Right lobe of liver (tissue), 6 donors: ENCODE measurements around the gene GALNT13. TPM values are rescaled to one million over a fixed set of nuclear protein-coding genes. Genes with fewer than 3 reads are reported as not detected.

Experiments used
- ATAC-seq, 4 donors: fragments of 200-7000 bp; cut with Tn5 transposase; one replicate each; pipeline ENCODE4 v1.9.1; 2020; ENCODE audit warnings: mild to moderate bottlenecking in 4 of 4, moderate library complexity in 4 of 4
- DNase-seq, 3 donors: peaks; one replicate each; pipeline ENCODE4 v3.0.0-alpha.2; 2020
- H3K27ac ChIP-seq, 3 donors: fragments of 200-600 bp; one replicate each; pipeline ENCODE4 v1.8.0; 2022
- H3K27me3 ChIP-seq, 2 donors: fragments of 200-600 bp; one replicate each; pipeline ENCODE4 v1.8.0; 2022
- H3K36me3 ChIP-seq, 4 donors: fragments of 200-600 bp; sonication (generic) in 1 of 4; one replicate each; pipeline versions ENCODE4 v1.5.1 to v1.8.0; 2017 to 2022; ENCODE audit warnings: control low read depth in 1 of 4
- H3K4me1 ChIP-seq, 4 donors: fragments of 200-600 bp; sonication (generic) in 1 of 4; one replicate each; pipeline versions ENCODE4 v1.5.1 to v1.8.0; 2017 to 2022; ENCODE audit warnings: control low read depth in 1 of 4
- H3K4me3 ChIP-seq, 3 donors: fragments of 200-600 bp; one replicate each; pipeline ENCODE4 v1.8.0; 2022
- H3K9me3 ChIP-seq, 4 donors: fragments of 200-600 bp; sonication (generic) in 1 of 4; one replicate each; pipeline versions ENCODE4 v1.5.1 to v1.8.0; 2017 to 2022; ENCODE audit warnings: control low read depth in 1 of 4
- CTCF ChIP-seq, 4 donors: fragments of 200-600 bp in 3 of 4; fragments of 450-650 bp in 1 of 4; IDR thresholded peaks; one replicate each; pipeline versions ENCODE4 v1.5.1 to v1.8.0; 2016 to 2022; ENCODE audit warnings: antibody characterized with exemption in 4 of 4, mild to moderate bottlenecking in 2 of 4
- POLR2A ChIP-seq: fragments of 450-650 bp; IDR thresholded peaks from one replicate; pipeline ENCODE4 v1.6.1; 2017; ENCODE audit warnings: antibody characterized with exemption, mild to moderate bottlenecking
- WGBS: methylation state at CpG from one replicate; pipeline ENCODE4 v1.1.6; 2018; ENCODE audit warnings: low coverage, low lambda C conversion rate; ENCODE audit not compliant: insufficient coverage; ENCODE audit errors: missing lambda C conversion rate; 5-methylcytosine and 5-hydroxymethylcytosine counted together
- intact Hi-C, 2 donors: fragments of 100-400 bp; cut with DNase I; formaldehyde crosslinking; loops; one replicate each; pipeline versions ENCODE4 v1.11.2 to v1.14.1; 2022
- total RNA-seq, 6 experiments: library from RNA; depleted of rRNA in 2 of 6; stranded (reverse); fragments of >200 nt in 2 of 6; fragmentation: NEBNext Ultra II Directional in 3 of 6; extraction: Animal tissue kit (Norgen Biotek cat#: 25700) in 3 of 6; gene quantifications; one replicate each; pipeline versions ENCODE4 v1.1.0 to v1.2.4, GENCODE V29; 2016 to 2023
- donor health status: DM: no; HTN: yes; CAD: no.
- donor health status: DM: no; HTN: no; CAD: no.
- donor health status: DM: no; HTN: no; CAD: no.
- donor health status: DM: no; HTN: yes; CAD: no.
- donor health status: DM: no; HTN: yes; CAD: no.

The GALNT13 gene
- total RNA-seq, 6 experiments from 2014 or later: not detected

DNA sequence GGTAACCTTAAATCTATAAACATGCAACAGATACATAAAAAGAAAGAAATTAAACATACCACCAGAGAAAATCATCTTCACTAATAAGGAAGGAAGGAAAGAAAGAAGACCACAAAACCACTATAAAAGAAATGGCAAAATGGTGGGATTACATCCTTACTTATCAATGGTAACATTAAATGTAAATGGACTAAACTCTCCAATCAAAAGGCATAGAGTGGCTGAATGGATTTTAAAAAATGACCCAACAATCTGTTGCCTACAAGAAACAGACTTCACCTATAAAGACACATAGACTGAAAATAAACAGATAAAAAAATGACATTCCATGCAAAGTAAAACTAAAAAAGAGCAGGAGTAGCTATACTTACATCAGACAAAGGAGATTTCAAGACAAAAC lies 195.4 kb downstream of the GALNT13 start:
- no peak overlapping the region for H3K4me3 ChIP-seq
- intact Hi-C loops: no loop called here
- no peak overlapping the region for H3K27ac ChIP-seq
- H3K36me3 ChIP-seq: no peaks in the 10 kb centered on the region
- ATAC-seq: no peak
- TF ChIP-seq POLR2A (no peak), CTCF (IDR thresholded peaks at IDR 0.05) (no peak)
- no peaks in the 10 kb centered on the region for H3K4me1 ChIP-seq
- H3K9me3 ChIP-seq: no peaks in the 10 kb centered on the region
- no peak for DNase-seq
- H3K27me3 ChIP-seq: no peaks in the 10 kb centered on the region

DNA sequence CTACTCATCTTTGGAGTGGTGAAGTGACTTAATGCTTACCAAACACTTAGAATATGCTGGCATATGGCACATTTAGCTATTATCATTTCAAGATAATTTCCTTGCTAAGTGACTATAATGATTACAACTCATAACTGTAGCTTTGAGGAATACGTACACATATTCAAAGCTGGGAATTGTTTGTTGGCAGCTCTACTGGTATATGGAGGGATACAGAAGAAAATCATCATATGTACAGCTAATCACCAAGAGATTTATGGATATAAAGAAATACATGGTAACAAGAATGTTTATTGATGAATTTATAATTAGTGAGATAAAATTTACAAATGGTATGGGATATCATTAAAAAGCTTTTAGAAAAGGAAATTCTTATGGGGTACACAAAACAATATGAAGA lies 207.2 kb downstream of the GALNT13 start:
- WGBS: 17% methylated on average over 1 of the region's 1 CpG
- Histone ChIP-seq H3K27me3 (no peaks in the 10 kb centered on the region), H3K4me1 (no peaks in the 10 kb centered on the region), H3K4me3 (no peak overlapping the region), H3K9me3 (no peaks in the 10 kb centered on the region), H3K27ac (no peak overlapping the region), H3K36me3 (no peaks in the 10 kb centered on the region)
- DNase-seq (no peak), ATAC-seq (no peak)
- TF ChIP-seq CTCF (IDR thresholded peaks at IDR 0.05): no peak
- intact Hi-C loops: no loop called here

GRCh38 chr2:154092571-154092970 lies 220.8 kb downstream of the GALNT13 start:
- 44% methylated on average over 2 of the region's 2 CpGs for WGBS
- TF ChIP-seq POLR2A (no peak), CTCF (IDR thresholded peaks at IDR 0.05) (no peak)
- ATAC-seq: no peak

GRCh38 chr2:154093856-154094255 lies 222.1 kb downstream of the GALNT13 start:
- intact Hi-C loops: no loop called here

More at GRCh38 chr2:154092571-154092970, 220.8 kb downstream of the GALNT13 start:
- Histone ChIP-seq H3K36me3 (no peaks in the 10 kb centered on the region), H3K4me1 (no peaks in the 10 kb centered on the region), H3K9me3 (no peaks in the 10 kb centered on the region), H3K4me3 (no peak overlapping the region), H3K27ac (no peak overlapping the region), H3K27me3 (no peaks in the 10 kb centered on the region)
- intact Hi-C loops: no loop called here
- DNase-seq: no peak

More at GRCh38 chr2:154093856-154094255, 222.1 kb downstream of the GALNT13 start:
- no peak for ATAC-seq
- no peaks in the 10 kb centered on the region for H3K9me3 ChIP-seq
- no peak overlapping the region for H3K4me3 ChIP-seq
- DNase-seq: no peak
- H3K27ac ChIP-seq: no peak overlapping the region
- H3K4me1 ChIP-seq: no peaks in the 10 kb centered on the region
- 33% methylated on average over 2 of the region's 2 CpGs for WGBS
- TF ChIP-seq CTCF (IDR thresholded peaks at IDR 0.05) (no peak), POLR2A (no peak)
- H3K27me3 ChIP-seq: no peaks in the 10 kb centered on the region
- no peaks in the 10 kb centered on the region for H3K36me3 ChIP-seq
